Upper lobe of left lung (tissue), 6 donors: ENCODE data around the gene HLA-A. TPM values are rescaled to one million over a fixed set of nuclear protein-coding genes. Genes with fewer than 3 reads are reported as not detected.

Source experiments
- ATAC-seq, 2 donors: fragments of 200-7000 bp; cut with Tn5 transposase; one replicate each; pipeline ENCODE4 v1.9.1; 2022; ENCODE audit warnings: mild to moderate bottlenecking in 2 of 2, moderate library complexity in 2 of 2; ENCODE audit not compliant: low FRiP score in 2 of 2
- DNase-seq, 2 donors: peaks; one replicate each; pipeline ENCODE4 v3.0.0-alpha.2; 2019 to 2020
- H3K27ac ChIP-seq, 4 donors: fragments of 200-600 bp; sonication (generic); one replicate each; pipeline ENCODE4 v1.5.1; 2016 to 2019
- H3K27me3 ChIP-seq, 4 donors: fragments of 200-600 bp; sonication (generic); one replicate each; pipeline ENCODE4 v1.5.1; 2017 to 2019
- H3K36me3 ChIP-seq, 4 donors: fragments of 200-600 bp; sonication (generic); one replicate each; pipeline ENCODE4 v1.5.1; 2016 to 2019
- H3K4me1 ChIP-seq, 4 donors: fragments of 200-600 bp; sonication (generic); one replicate each; pipeline ENCODE4 v1.5.1; 2018 to 2019
- H3K4me3 ChIP-seq, 4 donors: fragments of 200-600 bp; sonication (generic); one replicate each; pipeline ENCODE4 v1.5.1; 2017 to 2019; ENCODE audit warnings: mild to moderate bottlenecking in 2 of 4, moderate library complexity in 1 of 4
- H3K9me3 ChIP-seq, 4 donors: fragments of 200-600 bp; sonication (generic); one replicate each; pipeline ENCODE4 v1.5.1; 2018 to 2019
- EP300 ChIP-seq, 4 donors: sonication (generic); formaldehyde crosslinking; IDR thresholded peaks; one replicate each; pipeline ENCODE4 v1.5.1; 2017; ENCODE audit warnings: antibody characterized with exemption in 4 of 4, control low read depth in 2 of 4
- POLR2A ChIP-seq, 4 donors: fragments of 450-650 bp; IDR thresholded peaks; one replicate each; pipeline ENCODE4 v1.5.1; 2016 to 2017; ENCODE audit warnings: antibody characterized with exemption in 4 of 4, mild to moderate bottlenecking in 2 of 4
- POLR2AphosphoS5 ChIP-seq, 2 donors: sonication (generic); formaldehyde crosslinking; IDR thresholded peaks; one replicate each; pipeline ENCODE4 v1.5.1; 2017; ENCODE audit warnings: antibody characterized with exemption in 2 of 2
- WGBS, 2 donors: methylation state at CpG; one replicate each; pipeline ENCODE4 v1.1.5; 2017 to 2018; 5-methylcytosine and 5-hydroxymethylcytosine counted together
- total RNA-seq, 6 donors: library from RNA; depleted of rRNA in 4 of 6; stranded (reverse); fragments of >200 nt in 4 of 6; gene quantifications; one replicate each; pipeline versions ENCODE4 v1.1.0 to v1.2.1, GENCODE V29; 2016 to 2021
- TF ChIP-seq, protein P1 (sequence below), 6 experiments: fragments of 450-650 bp in 4 of 6; fragments of 200-600 bp in 2 of 6; sonication (generic) in 2 of 6; IDR thresholded peaks; one replicate each; pipeline ENCODE4 v1.5.1; 2016 to 2019; ENCODE audit warnings: antibody characterized with exemption in 6 of 6
- donor health status: DM: no; HTN: no; CAD: no; lungs with moderate emphysema.
- donor health status: DM: no; HTN: yes; CAD: no; lungs with severe emphysema.

Gene HLA-A
- total RNA-seq, 6 donors from 2014 or later, result 497 to 1,319 (median 949) TPM

DNA sequence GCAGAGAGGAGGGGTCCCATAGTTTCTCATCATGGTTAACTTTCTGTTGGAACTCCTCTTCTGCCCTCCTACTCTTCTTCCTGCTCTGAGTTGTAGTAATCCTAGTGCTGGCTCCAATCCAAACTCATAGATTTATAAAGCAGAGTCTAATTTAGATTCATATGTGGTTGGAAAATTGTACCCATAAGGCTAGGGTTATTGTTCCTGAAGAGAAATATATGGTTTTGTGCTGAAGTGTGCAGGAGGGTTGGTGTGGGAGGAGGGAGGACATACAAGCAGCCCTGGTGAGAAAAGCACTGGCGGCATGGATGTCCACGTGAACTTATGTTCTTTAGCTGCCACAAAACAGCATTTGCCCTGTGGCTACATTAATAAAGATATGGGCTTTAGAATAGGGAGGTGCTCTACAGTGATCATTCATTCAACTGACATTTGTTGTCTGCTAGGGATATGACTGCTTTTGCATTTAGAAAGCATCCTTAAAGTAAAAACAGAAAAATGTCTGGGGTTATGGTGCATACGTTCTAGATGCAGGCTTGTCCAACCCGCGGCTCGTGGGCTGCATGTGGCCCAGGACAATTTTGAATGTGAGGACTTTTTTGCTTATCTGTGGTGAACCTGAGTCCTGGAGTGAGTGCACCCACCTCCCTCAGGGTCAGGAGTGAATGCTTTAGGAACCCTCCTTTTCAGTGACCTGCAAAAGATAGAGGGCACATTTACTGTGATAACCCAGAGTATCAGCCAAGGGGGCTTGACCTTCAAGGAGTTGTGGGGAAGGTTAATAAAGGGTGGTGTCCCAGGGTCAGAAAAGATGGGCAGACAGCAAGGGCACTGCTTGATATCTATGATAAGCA is 4.1 kb downstream of the HLA-A start:
- ATAC-seq, result no peak
- Histone ChIP-seq H3K4me1 (peaks cover 0 to 8% (median 6%) of the 10 kb centered on the region in 4 donors), H3K27ac (peak overlapping the region in 1 of 4 donors; percentile 34), H3K36me3 (peaks cover 0 to 40% (median 5%) of the 10 kb centered on the region in 4 donors), H3K4me3 (no peak overlapping the region), H3K9me3 (no peaks in the 10 kb centered on the region), H3K27me3 (no peaks in the 10 kb centered on the region)
- DNase-seq, result no peak
- TF ChIP-seq POLR2A (IDR thresholded peaks at IDR 0.05) (no peak), EP300 (IDR thresholded peaks at IDR 0.05) (no peak), POLR2AphosphoS5 (IDR thresholded peaks at IDR 0.05) (no peak)
- TF ChIP-seq, protein P1, sequence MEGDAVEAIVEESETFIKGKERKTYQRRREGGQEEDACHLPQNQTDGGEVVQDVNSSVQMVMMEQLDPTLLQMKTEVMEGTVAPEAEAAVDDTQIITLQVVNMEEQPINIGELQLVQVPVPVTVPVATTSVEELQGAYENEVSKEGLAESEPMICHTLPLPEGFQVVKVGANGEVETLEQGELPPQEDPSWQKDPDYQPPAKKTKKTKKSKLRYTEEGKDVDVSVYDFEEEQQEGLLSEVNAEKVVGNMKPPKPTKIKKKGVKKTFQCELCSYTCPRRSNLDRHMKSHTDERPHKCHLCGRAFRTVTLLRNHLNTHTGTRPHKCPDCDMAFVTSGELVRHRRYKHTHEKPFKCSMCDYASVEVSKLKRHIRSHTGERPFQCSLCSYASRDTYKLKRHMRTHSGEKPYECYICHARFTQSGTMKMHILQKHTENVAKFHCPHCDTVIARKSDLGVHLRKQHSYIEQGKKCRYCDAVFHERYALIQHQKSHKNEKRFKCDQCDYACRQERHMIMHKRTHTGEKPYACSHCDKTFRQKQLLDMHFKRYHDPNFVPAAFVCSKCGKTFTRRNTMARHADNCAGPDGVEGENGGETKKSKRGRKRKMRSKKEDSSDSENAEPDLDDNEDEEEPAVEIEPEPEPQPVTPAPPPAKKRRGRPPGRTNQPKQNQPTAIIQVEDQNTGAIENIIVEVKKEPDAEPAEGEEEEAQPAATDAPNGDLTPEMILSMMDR (IDR thresholded peaks at IDR 0.05), result no peak
- WGBS, 2 donors, result 59 to 81% methylated on average over 6 of the region's 6 CpGs

DNA sequence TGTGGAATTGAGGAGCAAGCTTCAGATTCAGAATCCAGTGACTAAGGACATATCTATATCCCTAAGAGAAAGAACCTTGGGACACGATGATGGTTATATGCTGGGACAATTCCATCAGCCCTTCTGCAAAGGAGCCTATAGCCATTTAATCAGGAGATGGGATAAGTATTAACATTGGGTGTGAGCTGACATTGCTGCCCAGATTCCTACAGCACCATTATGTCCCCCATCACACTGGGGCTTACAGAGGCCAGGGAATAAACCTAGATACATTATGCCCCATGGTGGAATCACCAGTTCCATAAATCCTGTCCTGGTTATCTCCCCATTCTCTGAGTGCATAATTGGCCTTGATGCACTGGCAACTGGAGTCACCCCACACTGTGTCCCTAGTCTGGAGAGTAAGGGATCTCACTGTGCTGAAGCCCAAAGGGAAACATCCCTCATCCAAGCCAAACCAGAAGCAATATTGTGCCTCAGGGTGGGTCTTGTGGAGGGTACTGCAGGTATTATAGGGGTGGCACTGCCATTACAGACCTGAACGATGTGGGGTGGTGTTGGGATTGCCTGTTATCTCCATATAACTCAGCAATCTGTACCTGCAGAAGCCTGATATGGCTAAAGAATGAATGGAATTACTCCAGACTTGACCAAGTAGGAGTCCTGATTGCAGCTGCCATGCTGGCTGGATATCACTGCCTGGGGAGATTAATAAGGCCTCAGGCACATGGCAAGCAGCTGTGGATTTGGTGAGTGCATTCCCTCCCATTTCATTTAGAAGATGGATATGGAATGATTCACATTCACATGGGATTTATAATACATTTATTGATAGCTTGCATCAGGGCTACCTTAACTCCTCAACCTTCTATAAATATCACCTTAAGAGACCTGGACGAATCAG is 5.0 kb downstream of the HLA-A start:
- peaks cover 0 to 40% (median 5%) of the 10 kb centered on the region in 4 donors for H3K36me3 ChIP-seq
- 59 to 71% methylated on average over 3 of the region's 3 CpGs for WGBS, 2 donors
- no peak for ATAC-seq

DNA sequence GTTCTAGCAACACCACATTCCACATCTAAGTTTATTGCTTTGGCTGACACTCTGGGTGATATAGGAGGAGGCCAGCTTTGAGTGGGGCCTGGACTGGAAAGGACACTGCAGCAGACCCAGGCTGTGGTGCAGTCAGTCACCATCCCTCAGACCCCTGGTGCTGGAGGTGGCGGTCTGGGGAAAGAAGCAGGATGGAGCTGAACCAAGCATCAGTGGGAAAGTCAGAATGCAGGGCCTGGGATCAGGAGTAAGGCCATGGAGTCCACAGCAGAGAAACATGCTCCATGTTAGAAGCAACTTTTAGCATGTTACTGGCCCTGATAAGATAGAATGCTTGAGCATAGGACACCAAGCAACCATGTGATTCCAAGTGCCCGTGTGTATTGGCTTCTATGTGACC is 5.9 kb downstream of the HLA-A start:
- Histone ChIP-seq H3K27me3 (no peaks in the 10 kb centered on the region), H3K4me3 (no peak overlapping the region), H3K9me3 (no peaks in the 10 kb centered on the region), H3K4me1 (peaks cover 0 to 7% (median 4%) of the 10 kb centered on the region in 4 donors), H3K36me3 (peaks cover 0 to 40% (median 5%) of the 10 kb centered on the region in 4 donors), H3K27ac (no peak overlapping the region)
- ATAC-seq (no peak), DNase-seq (no peak)
- 79 to 95% methylated on average over 2 of the region's 2 CpGs for WGBS, 2 donors
- TF ChIP-seq, protein P1 (IDR thresholded peaks at IDR 0.05), result no peak
- TF ChIP-seq POLR2A (IDR thresholded peaks at IDR 0.05), result no peak
- TF ChIP-seq POLR2AphosphoS5 (IDR thresholded peaks at IDR 0.05), result no peak
- TF ChIP-seq EP300 (IDR thresholded peaks at IDR 0.05), result no peak

More for the DNA sequence above, 5.0 kb downstream of the HLA-A start:
- Histone ChIP-seq H3K9me3 (no peaks in the 10 kb centered on the region), H3K4me1 (peaks cover 0 to 7% (median 4%) of the 10 kb centered on the region in 4 donors), H3K4me3 (no peak overlapping the region), H3K27ac (no peak overlapping the region), H3K27me3 (no peaks in the 10 kb centered on the region)
- TF ChIP-seq EP300 (IDR thresholded peaks at IDR 0.05), result no peak
- no peak for TF ChIP-seq POLR2A (IDR thresholded peaks at IDR 0.05)
- no peak for TF ChIP-seq POLR2AphosphoS5 (IDR thresholded peaks at IDR 0.05)
- TF ChIP-seq, protein P1 (IDR thresholded peaks at IDR 0.05), result no peak
- no peak for DNase-seq

DNA sequence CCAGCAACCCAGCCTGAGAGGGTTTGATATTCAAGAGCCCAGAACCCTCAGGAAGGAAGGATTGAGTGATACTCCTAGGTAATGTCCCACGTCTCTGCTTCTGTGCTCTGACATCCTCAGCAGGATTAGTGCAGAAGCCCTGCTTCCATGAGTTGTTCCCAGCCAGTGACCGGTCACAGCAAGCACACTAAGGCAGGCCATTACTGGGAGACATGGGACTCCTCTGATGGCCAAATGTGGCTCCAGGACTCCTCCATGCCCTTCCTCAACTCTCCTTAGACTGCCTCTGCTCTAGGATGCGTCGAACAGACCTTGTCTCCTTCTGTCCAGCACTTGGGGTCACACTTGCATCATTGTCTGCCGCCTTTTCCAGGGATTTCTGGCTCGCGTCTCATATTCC is 7.6 kb downstream of the HLA-A start:
- Histone ChIP-seq H3K4me3 (no peak overlapping the region), H3K4me1 (peaks cover 0 to 4% (median 1%) of the 10 kb centered on the region in 4 donors), H3K27ac (no peak overlapping the region), H3K9me3 (no peaks in the 10 kb centered on the region), H3K27me3 (no peaks in the 10 kb centered on the region), H3K36me3 (peaks cover 0 to 30% (median 4%) of the 10 kb centered on the region in 4 donors)
- DNase-seq (no peak), ATAC-seq (no peak)
- WGBS, 2 donors, result 74 to 80% methylated on average over 6 to 7 of the region's 7 CpGs
- TF ChIP-seq POLR2A (IDR thresholded peaks at IDR 0.05), result no peak

DNA sequence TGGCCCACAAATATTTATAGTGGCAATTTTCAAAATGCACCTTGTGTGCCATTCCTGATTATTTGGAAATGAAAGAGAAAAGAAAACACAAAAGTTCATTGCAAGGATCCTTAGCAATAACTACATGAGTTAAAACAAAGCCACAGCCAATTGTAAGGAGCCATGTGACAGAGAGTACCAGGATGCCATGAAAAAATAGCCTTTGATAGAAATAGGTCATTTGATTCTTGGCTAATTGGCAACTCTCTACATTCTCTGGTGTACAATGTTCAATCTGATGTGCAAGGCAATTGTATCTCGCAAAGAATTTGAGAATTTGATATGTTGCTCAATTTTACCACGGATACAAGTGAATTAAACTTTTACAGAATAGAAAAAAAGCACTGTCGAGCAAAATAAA is 9.6 kb downstream of the HLA-A start:
- Histone ChIP-seq H3K27ac (no peak overlapping the region), H3K36me3 (peaks cover 0 to 20% (median 6%) of the 10 kb centered on the region in 4 donors), H3K4me1 (no peaks in the 10 kb centered on the region), H3K4me3 (no peak overlapping the region), H3K27me3 (no peaks in the 10 kb centered on the region), H3K9me3 (no peaks in the 10 kb centered on the region)
- 65 to 78% methylated on average over 3 of the region's 3 CpGs for WGBS, 2 donors
- DNase-seq (no peak), ATAC-seq (no peak)
- no peak for TF ChIP-seq EP300 (IDR thresholded peaks at IDR 0.05)
- TF ChIP-seq, protein P1 (IDR thresholded peaks at IDR 0.05), result no peak
- TF ChIP-seq POLR2A (IDR thresholded peaks at IDR 0.05), result no peak
- no peak for TF ChIP-seq POLR2AphosphoS5 (IDR thresholded peaks at IDR 0.05)
